HEK293 (cell line): ENCODE data around the gene MCTP1.

Experiments
- CTCF ChIA-PET: fragments of 350-600 bp; formaldehyde crosslinking; extraction: SDS; loops from one replicate; lab custom pipeline; 2021; ENCODE audit warnings: antibody characterized with exemption; lab: Yijun Ruan, JAX
- POLR2A ChIA-PET: fragments of 300-600 bp; formaldehyde crosslinking; extraction: SDS; loops from one replicate; lab custom pipeline; 2020; ENCODE audit warnings: antibody characterized with exemption, inconsistent platforms; lab: Yijun Ruan, JAX
- H3K27ac ChIP-seq: fragments of 200-500 bp; sonication (Bioruptor generic); 2 replicates; pipeline ENCODE4 v1.5.1; 2014; ENCODE audit warnings: low read depth, low read length, control low read depth, inconsistent platforms; ENCODE audit errors: extremely low read depth
- H3K36me3 ChIP-seq, 2 experiments: fragments of 200-500 bp in 1 of 2; sonication (Bioruptor generic) in 1 of 2; 1 replicate in 1 of 2; 2 replicates in 1 of 2; pipeline ENCODE4 v1.5.1; 2014 to 2017; ENCODE audit warnings: inconsistent platforms in 2 of 2, low read length in 2 of 2; ENCODE audit not compliant: control insufficient read depth in 2 of 2, insufficient read depth in 1 of 2
- H3K4me1 ChIP-seq: fragments of 200-500 bp; sonication (Bioruptor generic); 2 replicates; pipeline ENCODE4 v1.5.1; 2014; ENCODE audit warnings: mild to moderate bottlenecking, low read length, inconsistent platforms; ENCODE audit not compliant: control insufficient read depth, insufficient read depth
- H3K4me3 ChIP-seq: 2 replicates; pipeline ENCODE4 v1.5.1; 2011; ENCODE audit warnings: low read depth, mild to moderate bottlenecking, control low read depth, low read length, moderate library complexity
- H3K9me3 ChIP-seq: fragments of 200-500 bp; sonication (Bioruptor generic); 2 replicates; pipeline ENCODE4 v1.5.1; 2014; ENCODE audit warnings: low read depth, low read length, inconsistent platforms; ENCODE audit not compliant: control insufficient read depth, insufficient read depth
- HOXC10 ChIP-seq: sonication (generic); formaldehyde crosslinking; IDR thresholded peaks from 2 replicates; pipeline ENCODE4 v1.8.1; 2023; ENCODE audit warnings: mild to moderate bottlenecking, missing genetic modification reagents
- HOXD13 ChIP-seq: sonication (generic); formaldehyde crosslinking; IDR thresholded peaks from 2 replicates; pipeline ENCODE4 v1.8.0; 2022; ENCODE audit warnings: missing genetic modification reagents, borderline replicate concordance
- PRDM2 ChIP-seq: fragments of 450-650 bp; formaldehyde crosslinking; IDR thresholded peaks from 2 replicates; pipeline ENCODE4 v1.5.1; 2016; ENCODE audit warnings: missing biosample characterization, missing genetic modification characterization, borderline replicate concordance
- PRDM4 ChIP-seq: fragments of 450-650 bp; formaldehyde crosslinking; IDR thresholded peaks from 2 replicates; pipeline ENCODE4 v1.5.1; 2017; ENCODE audit warnings: missing biosample characterization, missing genetic modification characterization
- REPIN1 ChIP-seq: fragments of 450-650 bp; formaldehyde crosslinking; IDR thresholded peaks from 2 replicates; pipeline ENCODE4 v1.5.1; 2017; ENCODE audit warnings: missing biosample characterization, missing genetic modification characterization, low read depth
- SALL2 ChIP-seq: fragments of 450-650 bp; formaldehyde crosslinking; IDR thresholded peaks from 2 replicates; pipeline ENCODE4 v1.5.0; 2017; ENCODE audit warnings: missing biosample characterization, mild to moderate bottlenecking, missing genetic modification characterization, borderline replicate concordance
- TCF7L2 ChIP-seq: IDR thresholded peaks from 2 replicates; pipeline ENCODE4 v1.6.1; 2011; ENCODE audit warnings: low read depth, mild to moderate bottlenecking, inconsistent platforms, low read length, moderate library complexity, borderline replicate concordance
- ZBTB7A ChIP-seq: fragments of 450-650 bp; formaldehyde crosslinking; IDR thresholded peaks from 2 replicates; pipeline ENCODE4 v1.5.1; 2016; ENCODE audit warnings: low read depth, missing biosample characterization, missing genetic modification characterization
- ZBTB8A ChIP-seq: fragments of 450-650 bp; formaldehyde crosslinking; IDR thresholded peaks from 2 replicates; pipeline ENCODE4 v1.5.1; 2016; ENCODE audit warnings: missing biosample characterization, missing genetic modification characterization
- ZNF121 ChIP-seq: fragments of 450-650 bp; formaldehyde crosslinking; IDR thresholded peaks from 2 replicates; pipeline ENCODE4 v1.5.1; 2016; ENCODE audit warnings: missing biosample characterization, missing genetic modification characterization
- ZNF138 ChIP-seq: fragments of 450-650 bp; formaldehyde crosslinking; IDR thresholded peaks from 2 replicates; pipeline ENCODE4 v1.5.1; 2016; ENCODE audit warnings: missing biosample characterization, missing genetic modification characterization, borderline replicate concordance
- ZNF140 ChIP-seq: fragments of 450-650 bp; formaldehyde crosslinking; IDR thresholded peaks from 2 replicates; pipeline ENCODE4 v1.5.1; 2016; ENCODE audit warnings: missing biosample characterization, missing genetic modification characterization
- ZNF248 ChIP-seq: fragments of 450-650 bp; formaldehyde crosslinking; IDR thresholded peaks from 2 replicates; pipeline ENCODE4 v1.5.1; 2017; ENCODE audit warnings: missing biosample characterization, missing genetic modification characterization
- ZNF335 ChIP-seq: fragments of 450-650 bp; formaldehyde crosslinking; conservative IDR thresholded peaks from 2 replicates; pipeline ENCODE4 v1.5.1; 2016; ENCODE audit warnings: missing biosample characterization, missing genetic modification characterization
- ZNF433 ChIP-seq: fragments of 450-650 bp; formaldehyde crosslinking; IDR thresholded peaks from 2 replicates; pipeline ENCODE4 v1.5.1; 2016; ENCODE audit warnings: missing biosample characterization, missing genetic modification characterization, low read depth
- ZNF510 ChIP-seq: fragments of 450-650 bp; formaldehyde crosslinking; IDR thresholded peaks from 2 replicates; pipeline ENCODE4 v1.5.1; 2018; ENCODE audit warnings: mild to moderate bottlenecking, missing genetic modification characterization, missing biosample characterization; ENCODE audit not compliant: insufficient replicate concordance
- ZNF521 ChIP-seq: fragments of 450-650 bp; formaldehyde crosslinking; IDR thresholded peaks from 2 replicates; pipeline ENCODE4 v1.5.1; 2017; ENCODE audit warnings: missing biosample characterization, mild to moderate bottlenecking, missing genetic modification characterization
- ZNF692 ChIP-seq: fragments of 450-650 bp; formaldehyde crosslinking; IDR thresholded peaks from 2 replicates; pipeline ENCODE4 v1.5.1; 2016; ENCODE audit warnings: missing biosample characterization, missing genetic modification characterization
- ZNF791 ChIP-seq: fragments of 450-650 bp; formaldehyde crosslinking; IDR thresholded peaks from 2 replicates; pipeline ENCODE4 v1.5.1; 2016; ENCODE audit warnings: missing biosample characterization, missing genetic modification characterization

The MCTP1 gene

GRCh38 chr5:94746731-94747124 lies 538.2 kb downstream of the MCTP1 start:
- H3K27ac ChIP-seq, result no peak overlapping the region
- CTCF ChIA-PET, result interaction anchor here (0.6 to 2.4 kb wide), 2 partner anchors 9 to 1140 kb away, joined by 3 to 11 read pairs; no protein-coding TSS in a partner anchor
- TF ChIP-seq TCF7L2 (no peak), ZNF791 (no peak), SALL2 (no peak), ZBTB8A (tag by site-specific recombination) (no peak), ZNF248 (tag by site-specific recombination) (no peak), ZNF138 (no peak), ZBTB7A (tag by site-specific recombination) (no peak), ZNF140 (no peak), ZNF692 (tag by site-specific recombination) (no peak), REPIN1 (tag by site-specific recombination) (no peak), HOXD13 (CRISPR knock-in tag) (no peak), PRDM4 (tag by site-specific recombination) (no peak), ZNF510 (tag by site-specific recombination) (no peak), ZNF521 (tag by site-specific recombination) (no peak), ZNF433 (tag by site-specific recombination) (no peak), ZNF121 (no peak), HOXC10 (CRISPR knock-in tag) (no peak), PRDM2 (no peak), ZNF335 (no peak)
- no peak overlapping the region for H3K4me3 ChIP-seq
- H3K9me3 ChIP-seq, result no peaks in the 10 kb centered on the region
- POLR2A ChIA-PET, result no interaction called here
- no peaks in the 10 kb centered on the region for H3K36me3 ChIP-seq
- no peaks in the 10 kb centered on the region for H3K4me1 ChIP-seq
